Duodenal mucosa (tissue), 2 donors: ENCODE results near the gene TRERF1.

Source experiments
- H3K27ac ChIP-seq: one replicate; pipeline ENCODE4 v1.7.0; 2013; ENCODE audit warnings: low read depth, low read length
- H3K27me3 ChIP-seq, 2 donors: one replicate each; pipeline ENCODE4 v1.7.0; 2013; ENCODE audit warnings: low read length in 2 of 2, control low read depth in 1 of 2; ENCODE audit not compliant: insufficient read depth in 2 of 2, control insufficient read depth in 1 of 2
- H3K36me3 ChIP-seq, 2 donors: one replicate each; pipeline ENCODE4 v1.7.0; 2013; ENCODE audit warnings: low read length in 2 of 2, control low read depth in 1 of 2; ENCODE audit not compliant: insufficient read depth in 2 of 2, control insufficient read depth in 1 of 2
- H3K4me1 ChIP-seq, 2 donors: one replicate each; pipeline ENCODE4 v1.7.0; 2013; ENCODE audit warnings: low read length in 2 of 2, control low read depth in 1 of 2; ENCODE audit not compliant: insufficient read depth in 2 of 2, control insufficient read depth in 1 of 2
- H3K4me3 ChIP-seq, 2 donors: one replicate each; pipeline ENCODE4 v1.7.0; 2013; ENCODE audit warnings: low read length in 2 of 2, low read depth in 1 of 2
- H3K9ac ChIP-seq, 2 donors: one replicate each; pipeline ENCODE4 v1.7.0; 2013; ENCODE audit warnings: low read length in 2 of 2, low read depth in 1 of 2
- H3K9me3 ChIP-seq, 2 donors: one replicate each; pipeline ENCODE4 v1.7.0; 2013; ENCODE audit warnings: low read length in 2 of 2, control low read depth in 1 of 2; ENCODE audit not compliant: control insufficient read depth in 1 of 2

Gene TRERF1

GRCh38 chr6:42176981-42177380, 274.7 kb downstream of the TRERF1 start:
- H3K4me3 ChIP-seq = no peak overlapping the region
- H3K27ac ChIP-seq = no peak overlapping the region
- no peaks in the 10 kb centered on the region for H3K4me1 ChIP-seq
- H3K9me3 ChIP-seq = no peaks in the 10 kb centered on the region
- H3K36me3 ChIP-seq = no peaks in the 10 kb centered on the region
- no peak overlapping the region for H3K9ac ChIP-seq
- no peaks in the 10 kb centered on the region for H3K27me3 ChIP-seq

- H3K9ac ChIP-seq = no peak overlapping the region
- H3K4me1 ChIP-seq = no peaks in the 10 kb centered on the region
- H3K27ac ChIP-seq = no peak overlapping the region
- no peaks in the 10 kb centered on the region for H3K36me3 ChIP-seq
- no peaks in the 10 kb centered on the region for H3K27me3 ChIP-seq
- no peaks in the 10 kb centered on the region for H3K9me3 ChIP-seq
- no peak overlapping the region for H3K4me3 ChIP-seq
Observed at GRCh38 chr6:42175860-42176259, 275.9 kb downstream of the TRERF1 start.
